Measurements from ENCODE around the gene ACKR3.

DNA sequence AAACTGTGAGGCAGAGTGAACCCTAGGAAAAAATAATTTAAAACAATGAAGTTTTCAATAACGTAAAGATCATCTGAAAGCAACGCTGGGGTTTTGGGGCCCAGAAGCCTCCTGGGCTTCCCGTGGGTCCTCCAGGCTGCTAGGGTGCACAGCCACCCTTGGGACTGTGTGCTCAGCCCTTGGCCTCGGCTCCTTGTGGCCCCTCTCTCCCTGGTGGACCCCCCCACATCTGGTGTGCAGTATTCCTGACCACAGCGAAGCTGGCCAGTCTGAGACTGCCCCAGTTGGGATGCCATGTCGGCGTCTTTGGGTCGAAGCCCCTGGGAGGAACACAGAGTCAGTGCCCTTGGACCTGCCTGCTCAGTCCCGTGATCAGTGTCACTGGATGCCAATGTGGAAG, 53.0 kb downstream of the ACKR3 start:
- TF ChIP-seq, protein P1, sequence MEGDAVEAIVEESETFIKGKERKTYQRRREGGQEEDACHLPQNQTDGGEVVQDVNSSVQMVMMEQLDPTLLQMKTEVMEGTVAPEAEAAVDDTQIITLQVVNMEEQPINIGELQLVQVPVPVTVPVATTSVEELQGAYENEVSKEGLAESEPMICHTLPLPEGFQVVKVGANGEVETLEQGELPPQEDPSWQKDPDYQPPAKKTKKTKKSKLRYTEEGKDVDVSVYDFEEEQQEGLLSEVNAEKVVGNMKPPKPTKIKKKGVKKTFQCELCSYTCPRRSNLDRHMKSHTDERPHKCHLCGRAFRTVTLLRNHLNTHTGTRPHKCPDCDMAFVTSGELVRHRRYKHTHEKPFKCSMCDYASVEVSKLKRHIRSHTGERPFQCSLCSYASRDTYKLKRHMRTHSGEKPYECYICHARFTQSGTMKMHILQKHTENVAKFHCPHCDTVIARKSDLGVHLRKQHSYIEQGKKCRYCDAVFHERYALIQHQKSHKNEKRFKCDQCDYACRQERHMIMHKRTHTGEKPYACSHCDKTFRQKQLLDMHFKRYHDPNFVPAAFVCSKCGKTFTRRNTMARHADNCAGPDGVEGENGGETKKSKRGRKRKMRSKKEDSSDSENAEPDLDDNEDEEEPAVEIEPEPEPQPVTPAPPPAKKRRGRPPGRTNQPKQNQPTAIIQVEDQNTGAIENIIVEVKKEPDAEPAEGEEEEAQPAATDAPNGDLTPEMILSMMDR (IDR thresholded peaks at IDR 0.05), result no peak
- no peak for TF ChIP-seq EZH2 (IDR thresholded peaks at IDR 0.05; ENCODE audit: borderline replicate concordance, insufficient read depth, low read depth, low read length, poor library complexity, severe bottlenecking)
